ENCODE data around the gene PRDX1. TPM values are rescaled to one million over a fixed set of nuclear protein-coding genes. Genes with fewer than 3 reads are reported as not detected.

The PRDX1 gene
- 100 to 1,000 TPM; 315 to 672 (median 358) TPM for total RNA-seq
- long read RNA-seq, transcript PRDX1-202 (6 exons, 1,021 nt), result major isoform, 393 of 454 reads
- long read RNA-seq, partial matches to known transcripts, result 33 of 454 reads
- long read RNA-seq, other reads (novel, unspliced or antisense), result 28 of 454 reads

DNA sequence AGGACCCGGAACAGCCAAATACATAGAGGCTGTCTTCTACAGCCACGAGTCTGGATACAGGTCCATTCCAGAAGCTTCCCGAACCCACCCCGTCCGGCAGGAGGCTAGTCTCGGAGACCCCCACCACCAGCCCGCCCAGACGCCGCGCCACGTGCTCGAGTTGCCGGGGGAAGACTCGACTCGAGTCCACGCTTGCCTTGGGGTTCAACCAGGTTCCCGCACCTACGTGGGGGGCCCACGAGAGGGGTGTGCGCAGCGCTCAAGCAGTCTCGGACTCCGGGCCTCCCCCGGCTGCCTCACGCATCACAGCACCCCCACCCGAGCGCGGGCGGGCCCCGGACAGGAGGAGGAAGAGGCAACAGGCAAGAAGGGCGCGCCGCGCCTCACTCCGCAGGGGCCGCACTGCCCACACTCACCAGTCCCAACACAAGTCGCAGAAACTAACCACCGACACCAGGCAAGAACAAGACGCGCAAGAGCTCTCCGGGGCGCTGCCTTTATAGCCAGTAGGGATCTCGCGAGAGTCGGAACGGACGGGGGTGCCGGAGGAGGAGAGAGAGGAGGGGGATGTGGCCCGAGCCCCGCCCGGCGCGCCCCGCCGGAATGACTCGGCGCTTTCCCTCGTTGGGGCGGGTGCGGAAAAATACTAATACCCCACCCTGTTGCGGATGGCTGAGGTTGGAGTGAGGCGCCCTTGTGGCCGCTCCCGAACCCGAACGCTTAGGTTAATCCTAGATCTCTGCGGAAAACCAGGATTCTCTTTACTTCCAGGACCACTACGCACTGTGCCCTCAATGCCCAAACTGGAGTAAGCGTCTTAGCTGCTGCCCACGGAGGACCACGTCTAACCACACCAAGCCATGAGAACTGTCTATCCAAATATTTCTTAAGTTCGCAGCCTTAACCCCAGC, at the start of gene PRDX1:
Gene PRDX1 (minus strand): TSS at position 472 of the 911 bp plus-strand sequence. CDS start 2,841 bp downstream, outside the sequence.
- TF ChIP-seq, protein P1, sequence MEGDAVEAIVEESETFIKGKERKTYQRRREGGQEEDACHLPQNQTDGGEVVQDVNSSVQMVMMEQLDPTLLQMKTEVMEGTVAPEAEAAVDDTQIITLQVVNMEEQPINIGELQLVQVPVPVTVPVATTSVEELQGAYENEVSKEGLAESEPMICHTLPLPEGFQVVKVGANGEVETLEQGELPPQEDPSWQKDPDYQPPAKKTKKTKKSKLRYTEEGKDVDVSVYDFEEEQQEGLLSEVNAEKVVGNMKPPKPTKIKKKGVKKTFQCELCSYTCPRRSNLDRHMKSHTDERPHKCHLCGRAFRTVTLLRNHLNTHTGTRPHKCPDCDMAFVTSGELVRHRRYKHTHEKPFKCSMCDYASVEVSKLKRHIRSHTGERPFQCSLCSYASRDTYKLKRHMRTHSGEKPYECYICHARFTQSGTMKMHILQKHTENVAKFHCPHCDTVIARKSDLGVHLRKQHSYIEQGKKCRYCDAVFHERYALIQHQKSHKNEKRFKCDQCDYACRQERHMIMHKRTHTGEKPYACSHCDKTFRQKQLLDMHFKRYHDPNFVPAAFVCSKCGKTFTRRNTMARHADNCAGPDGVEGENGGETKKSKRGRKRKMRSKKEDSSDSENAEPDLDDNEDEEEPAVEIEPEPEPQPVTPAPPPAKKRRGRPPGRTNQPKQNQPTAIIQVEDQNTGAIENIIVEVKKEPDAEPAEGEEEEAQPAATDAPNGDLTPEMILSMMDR (IDR thresholded peaks at IDR 0.05), result peak in 2 of 4 donors; percentile 6 to 10
- TF ChIP-seq POLR2A (IDR thresholded peaks at IDR 0.05), result peak; percentile 98
- H3K27me3 ChIP-seq, result no peaks in the 10 kb centered on the region
- H3K36me3 ChIP-seq, result peaks cover 0 to 20% (median 8%) of the 10 kb centered on the region in 4 donors
- DNase-seq (peak; percentile 96 to 98 (median 97)), ATAC-seq (peak; percentile 90 to 94 (median 92))
- H3K27ac ChIP-seq, result peak within 1 kb of the TSS; percentile 98 to 100 (median 98)
- under 1% methylated on average over 20 of the region's 72 CpGs for WGBS (ENCODE audit: insufficient coverage, low coverage, low lambda C conversion rate, missing lambda C conversion rate)
- H3K9me3 ChIP-seq, result no peaks in the 10 kb centered on the region
- intact Hi-C loops (cut with DNase I), result no loop called here
- H3K4me3 ChIP-seq, result peak within 1 kb of the TSS; percentile 93 to 95 (median 93)
- peaks cover 0 to 42% (median 18%) of the 10 kb centered on the region in 4 donors for H3K4me1 ChIP-seq

DNA sequence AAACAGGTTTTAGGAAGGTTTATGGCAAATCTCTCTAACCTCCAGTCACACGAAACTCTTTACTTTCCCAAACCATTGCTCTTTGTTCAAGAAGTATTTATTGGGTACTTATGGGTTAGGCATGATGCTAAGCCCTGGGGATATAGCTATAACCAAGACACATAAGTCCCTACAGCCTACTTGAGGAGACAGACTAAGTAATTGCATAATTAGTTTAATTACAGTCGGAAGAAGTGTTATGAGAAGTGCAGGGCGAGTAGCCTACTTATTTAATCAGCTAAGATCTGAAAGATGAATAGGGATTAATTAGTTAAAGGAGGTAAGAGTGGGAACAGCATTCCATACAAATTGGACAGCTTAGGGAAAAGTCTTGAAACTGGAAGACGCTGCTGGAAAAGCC, 48.9 kb upstream of the PRDX1 start:
- H3K27me3 ChIP-seq, result no peaks in the 10 kb centered on the region
- H3K4me1 ChIP-seq, result no peaks in the 10 kb centered on the region
- WGBS (ENCODE audit: insufficient coverage, low coverage, low lambda C conversion rate, missing lambda C conversion rate), result 88% methylated on average over 4 of the region's 4 CpGs
- no peaks in the 10 kb centered on the region for H3K9me3 ChIP-seq
- ATAC-seq (no peak), DNase-seq (no peak)
- no peak overlapping the region for H3K27ac ChIP-seq
- intact Hi-C loops (cut with DNase I), result no loop called here
- H3K36me3 ChIP-seq, result peaks cover 0 to 50% (median 30%) of the 10 kb centered on the region in 4 donors
- no peak overlapping the region for H3K4me3 ChIP-seq
- TF ChIP-seq, protein P1 (IDR thresholded peaks at IDR 0.05), result no peak
- no peak for TF ChIP-seq POLR2A (IDR thresholded peaks at IDR 0.05)

DNA sequence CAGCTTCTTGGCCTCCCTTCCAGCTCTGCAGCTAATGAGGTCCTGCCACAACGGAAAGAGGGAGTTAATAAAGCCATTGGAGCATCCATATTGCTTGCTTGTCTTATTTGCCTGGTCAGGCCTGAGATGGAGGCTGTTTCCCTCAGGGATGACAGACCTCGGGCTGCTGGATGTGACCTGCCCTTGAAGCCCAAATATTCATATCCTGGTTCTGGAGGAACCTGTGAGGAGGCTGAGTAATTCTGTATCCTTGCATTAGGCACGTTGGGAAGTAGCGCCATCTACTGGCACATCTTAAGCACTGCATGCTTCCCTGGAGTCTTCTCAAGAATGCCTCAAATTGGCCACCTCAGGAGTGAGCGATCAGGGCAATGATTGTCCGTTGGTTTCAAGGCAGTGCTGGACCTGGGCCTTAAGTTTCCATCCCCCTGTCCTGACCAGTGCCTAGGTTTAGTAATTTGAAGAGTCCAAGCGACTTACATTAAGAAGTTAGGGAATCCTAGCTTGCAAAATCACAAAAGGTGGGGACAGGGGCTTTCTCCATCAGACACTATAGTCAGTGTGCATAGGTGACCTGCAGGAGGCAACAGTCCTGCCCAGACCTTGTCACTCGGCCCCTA, 48.4 kb upstream of the PRDX1 start:
- H3K36me3 ChIP-seq, result peaks cover 0 to 50% (median 30%) of the 10 kb centered on the region in 4 donors
- WGBS (ENCODE audit: insufficient coverage, low coverage, low lambda C conversion rate, missing lambda C conversion rate), result 14% methylated on average over 4 of the region's 8 CpGs
- DNase-seq (peak in 2 of 3 donors; percentile 47 to 73), ATAC-seq (peak; percentile 86 to 95 (median 90))
- no peak overlapping the region for H3K27ac ChIP-seq
- intact Hi-C loops (cut with DNase I), result loop anchor here (5.0 to 10.0 kb wide), 3 partner anchors 58 to 215 kb away; no protein-coding TSS in a partner anchor
- no peaks in the 10 kb centered on the region for H3K27me3 ChIP-seq
- H3K9me3 ChIP-seq, result no peaks in the 10 kb centered on the region
- no peak for TF ChIP-seq POLR2A (IDR thresholded peaks at IDR 0.05)
- TF ChIP-seq, protein P1 (IDR thresholded peaks at IDR 0.05), result peak; percentile 95 to 98 (median 98)
- H3K4me1 ChIP-seq, result no peaks in the 10 kb centered on the region
- no peak overlapping the region for H3K4me3 ChIP-seq

DNA sequence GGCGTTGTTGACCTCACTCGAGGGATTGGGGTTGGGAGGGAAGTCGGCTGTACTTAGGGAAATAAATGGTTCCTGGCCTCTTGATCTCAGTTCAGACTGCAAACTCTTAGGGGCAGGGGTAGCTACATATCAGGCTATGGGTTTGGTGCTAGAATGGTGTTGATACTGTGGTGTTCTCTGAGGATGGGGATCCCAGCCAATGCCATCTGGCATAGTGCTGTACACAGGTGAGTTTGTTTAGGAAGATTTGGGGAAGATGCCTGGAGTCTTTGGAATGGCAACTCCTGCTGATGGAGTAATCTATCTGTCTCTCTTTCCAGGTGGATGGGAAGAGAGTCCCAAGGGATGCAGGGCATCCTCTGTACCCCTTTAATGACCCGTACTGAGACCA, 47.9 kb upstream of the PRDX1 start:
- H3K27me3 ChIP-seq, result no peaks in the 10 kb centered on the region
- no peaks in the 10 kb centered on the region for H3K4me1 ChIP-seq
- ATAC-seq, result peak in 2 of 4 donors; percentile 19 to 24
- H3K36me3 ChIP-seq, result peaks cover 0 to 50% (median 30%) of the 10 kb centered on the region in 4 donors
- 44% methylated on average over 4 of the region's 4 CpGs for WGBS (ENCODE audit: insufficient coverage, low coverage, low lambda C conversion rate, missing lambda C conversion rate)
- intact Hi-C loops (cut with DNase I), result loop anchor here (5.0 to 10.0 kb wide), 3 partner anchors 57 to 215 kb away; no protein-coding TSS in a partner anchor
- no peak for DNase-seq
- H3K9me3 ChIP-seq, result no peaks in the 10 kb centered on the region
- no peak for TF ChIP-seq POLR2A (IDR thresholded peaks at IDR 0.05)
- TF ChIP-seq, protein P1 (IDR thresholded peaks at IDR 0.05), result no peak
- H3K27ac ChIP-seq, result no peak overlapping the region
- H3K4me3 ChIP-seq, result no peak overlapping the region

Measured in right lobe of liver (tissue), 6 donors.